Adrenal gland (tissue), 12 donors: Measurements from ENCODE around the gene RPS6KA5. TPM values are rescaled to one million over a fixed set of nuclear protein-coding genes. Genes with fewer than 3 reads are reported as not detected.

ENCODE experiments used
- DNase-seq, 7 donors: peaks; one replicate each; pipeline ENCODE4 v3.0.0-alpha.2; 2019 to 2020
- H3K27ac ChIP-seq, 5 donors: fragments of 200-600 bp; sonication (generic) in 4 of 5; 1 replicate in 3 of 5; 2 replicates in 2 of 5; pipeline versions ENCODE4 v1.5.1 to v1.8.0; 2016 to 2020; ENCODE audit warnings: mild to moderate bottlenecking in 1 of 5
- H3K27me3 ChIP-seq: fragments of 200-600 bp; 2 replicates; pipeline ENCODE4 v1.8.0; 2021
- H3K36me3 ChIP-seq, 2 donors: fragments of 200-600 bp; replicated peaks in 1 of 2; 1 replicate in 1 of 2; 2 replicates in 1 of 2; pipeline versions ENCODE4 v1.5.1 to v1.8.0; 2018 to 2022
- H3K4me1 ChIP-seq, 2 donors: fragments of 200-600 bp; replicated peaks in 1 of 2; 1 replicate in 1 of 2; 2 replicates in 1 of 2; pipeline versions ENCODE4 v1.5.1 to v1.8.0; 2018 to 2021
- H3K4me3 ChIP-seq, 4 donors: fragments of 200-600 bp; sonication (generic) in 3 of 4; one replicate each; pipeline ENCODE4 v1.5.1; 2016 to 2018
- H3K9me3 ChIP-seq, 3 donors: fragments of 200-600 bp; sonication (generic) in 1 of 3; replicated peaks in 1 of 3; 1 replicate in 2 of 3; 2 replicates in 1 of 3; pipeline versions ENCODE4 v1.5.1 to v1.8.0; 2016 to 2021
- CTCF ChIP-seq, 6 experiments: fragments of 450-650 bp in 4 of 6; fragments of 200-600 bp in 2 of 6; sonication (generic) in 1 of 6; IDR thresholded peaks; 1 replicate in 5 of 6; 2 replicates in 1 of 6; pipeline versions ENCODE4 v1.5.1 to v1.8.0; 2016 to 2021; ENCODE audit warnings: antibody characterized with exemption in 6 of 6, mild to moderate bottlenecking in 2 of 6, moderate library complexity in 1 of 6
- POLR2A ChIP-seq, 2 donors: fragments of 450-650 bp; IDR thresholded peaks; one replicate each; pipeline ENCODE4 v1.6.1; 2017; ENCODE audit warnings: antibody characterized with exemption in 2 of 2, mild to moderate bottlenecking in 2 of 2, moderate library complexity in 1 of 2
- WGBS, 4 donors: extraction: QIAGEN DNeasy Blood & Tissue Kit in 2 of 4; methylation state at CpG; one replicate each; pipeline versions ENCODE4 v1.1.5 to v1.1.7; 2013 to 2017; 5-methylcytosine and 5-hydroxymethylcytosine counted together
- intact Hi-C, 2 donors: fragments of 100-400 bp; cut with DNase I; formaldehyde crosslinking; loops; one replicate each; pipeline versions ENCODE4 v1.14.1 to v1.15.0; 2022 to 2023
- polyA plus RNA-seq, 3 donors: library from polyadenylated mRNA; stranded (reverse); fragments of 200-250 nt in 2 of 3; fragments of 350-450 nt in 1 of 3; fragmentation: Illumina TruSeq in 1 of 3; extraction: RNeasy Lipid Tissue Mini Kit (QIAGEN cat#74804) in 1 of 3; gene quantifications; one replicate each; pipeline ENCODE4 v1.2.3, GENCODE V29; 2013 to 2014
- total RNA-seq, 9 donors: library from RNA; depleted of rRNA in 4 of 9; stranded (reverse); fragments of >200 nt in 4 of 9; fragments of 120-200 nt in 1 of 9; fragmentation: NEBNext Ultra II Directional in 1 of 9; extraction: Animal tissue kit (Norgen Biotek cat#: 25700) in 1 of 9; gene quantifications; one replicate each; pipeline versions ENCODE4 v1.1.0 to v1.2.4, GENCODE V29; 2013 to 2023
- donor health status: healthy with polysubstance abuse.
- donor health status: Bipolar disorder and iron deficiency.
- donor health status: DM: yes; HTN: yes; CAD: no.
- donor health status: DM: no; HTN: no; CAD: no.
- donor health status: DM: no; HTN: no; CAD: no.
- donor health status: DM: yes; HTN: yes; CAD: no.

Gene RPS6KA5
- total and polyA plus RNA-seq, 12 donors: 0.27 to 5.5 (median 1.8) TPM

- intact Hi-C loops: no loop called here
- Histone ChIP-seq H3K9me3 (no peaks in the 10 kb centered on the region), H3K4me3 (no peak overlapping the region), H3K4me1 (no peaks in the 10 kb centered on the region), H3K27me3 (no peaks in the 10 kb centered on the region), H3K36me3 (no peaks in the 10 kb centered on the region), H3K27ac (no peak overlapping the region)
- TF ChIP-seq POLR2A (IDR thresholded peaks at IDR 0.05): no peak
- TF ChIP-seq CTCF (IDR thresholded peaks at IDR 0.05): no peak
- no peak for DNase-seq
- 73 to 91% (median 78%) methylated on average over 1 of the region's 1 CpG for WGBS, 4 donors
Measured at GRCh38 chr14:90987140-90987539, 73.3 kb downstream of the RPS6KA5 start.

GRCh38 chr14:90986510-90986909 lies 73.9 kb downstream of the RPS6KA5 start:
- 82 to 97% (median 90%) methylated on average over 1 of the region's 1 CpG for WGBS, 4 donors
- Histone ChIP-seq H3K27me3 (no peaks in the 10 kb centered on the region), H3K4me3 (no peak overlapping the region), H3K36me3 (no peaks in the 10 kb centered on the region), H3K9me3 (no peaks in the 10 kb centered on the region), H3K4me1 (no peaks in the 10 kb centered on the region), H3K27ac (no peak overlapping the region)
- no peak for DNase-seq
- intact Hi-C loops: no loop called here
- TF ChIP-seq CTCF (IDR thresholded peaks at IDR 0.05): no peak
- TF ChIP-seq POLR2A (IDR thresholded peaks at IDR 0.05): no peak

DNA sequence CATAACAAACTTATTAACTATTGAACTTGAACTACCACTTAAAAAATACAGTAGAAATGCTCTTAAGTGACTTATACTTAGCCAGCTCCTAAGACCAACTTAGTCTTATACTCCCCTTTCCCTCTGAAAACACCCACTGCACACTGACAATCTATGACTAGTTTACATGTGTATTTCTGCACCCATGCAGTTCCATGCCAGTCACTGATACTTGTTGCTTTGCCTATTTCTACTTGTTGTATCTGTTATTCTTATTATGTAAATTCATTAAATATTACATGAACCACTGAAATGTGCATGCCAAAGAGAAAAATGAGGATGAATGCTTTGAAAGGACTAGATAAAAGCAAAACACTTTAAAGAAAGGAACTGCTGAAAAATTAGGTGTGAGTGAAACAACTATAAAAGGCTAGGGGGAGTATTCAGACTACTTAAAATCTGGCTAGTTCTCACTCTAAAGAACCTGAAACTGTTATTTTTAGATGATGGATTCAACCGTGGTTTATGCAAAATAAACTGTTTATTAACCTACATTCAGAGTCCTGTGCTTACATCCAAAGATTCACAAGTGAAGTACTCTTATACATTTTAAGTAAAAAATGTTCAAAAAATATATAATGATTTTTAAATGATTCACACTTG lies 74.7 kb downstream of the RPS6KA5 start:
- no peak overlapping the region for H3K27ac ChIP-seq
- no peak for DNase-seq
- H3K4me1 ChIP-seq: no peaks in the 10 kb centered on the region
- TF ChIP-seq POLR2A (IDR thresholded peaks at IDR 0.05) (no peak), CTCF (IDR thresholded peaks at IDR 0.05) (no peak)
- no peaks in the 10 kb centered on the region for H3K36me3 ChIP-seq
- no peak overlapping the region for H3K4me3 ChIP-seq
- no peaks in the 10 kb centered on the region for H3K9me3 ChIP-seq
- no peaks in the 10 kb centered on the region for H3K27me3 ChIP-seq
- WGBS, 4 donors: 35 to 52% (median 45%) methylated on average over 1 of the region's 1 CpG
- intact Hi-C loops: no loop called here

DNA sequence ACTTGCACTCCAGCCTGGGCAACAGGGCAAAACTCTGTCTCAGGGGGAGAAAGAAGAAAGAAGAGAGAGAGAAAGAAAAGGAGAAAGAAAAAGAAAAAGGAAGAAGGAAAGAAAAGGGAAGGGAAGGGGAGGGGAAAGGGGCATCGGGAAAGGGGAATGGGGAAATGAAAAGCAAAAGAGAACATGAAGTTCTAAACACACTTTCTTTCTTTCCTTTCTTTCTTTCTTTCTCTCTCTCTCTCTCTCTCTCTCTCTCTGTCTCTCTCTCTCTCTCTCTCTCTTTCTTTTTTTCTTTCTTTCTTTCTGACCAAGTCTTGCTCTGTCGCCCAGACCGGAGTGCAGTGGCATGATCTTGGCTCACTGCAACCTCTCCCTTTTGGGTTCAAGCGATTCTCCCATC lies 76.9 kb downstream of the RPS6KA5 start:
- no peak for TF ChIP-seq POLR2A (IDR thresholded peaks at IDR 0.05)
- no peak for TF ChIP-seq CTCF (IDR thresholded peaks at IDR 0.05)
- Histone ChIP-seq H3K9me3 (no peaks in the 10 kb centered on the region), H3K4me3 (no peak overlapping the region), H3K27me3 (no peaks in the 10 kb centered on the region), H3K36me3 (no peaks in the 10 kb centered on the region), H3K4me1 (no peaks in the 10 kb centered on the region), H3K27ac (no peak overlapping the region)
- DNase-seq: no peak
- 85 to 97% (median 91%) methylated on average over 4 of the region's 4 CpGs for WGBS, 4 donors
- intact Hi-C loops: no loop called here
